Right lobe of liver (tissue), 6 donors: Measurements from ENCODE around the gene ZNF784. TPM values are rescaled to one million over a fixed set of nuclear protein-coding genes. Genes with fewer than 3 reads are reported as not detected.

Source experiments
- ATAC-seq, 4 donors: fragments of 200-7000 bp; cut with Tn5 transposase; one replicate each; pipeline ENCODE4 v1.9.1; 2020; ENCODE audit warnings: mild to moderate bottlenecking in 4 of 4, moderate library complexity in 4 of 4
- DNase-seq, 3 donors: peaks; one replicate each; pipeline ENCODE4 v3.0.0-alpha.2; 2020
- H3K27ac ChIP-seq, 3 donors: fragments of 200-600 bp; one replicate each; pipeline ENCODE4 v1.8.0; 2022
- H3K27me3 ChIP-seq, 2 donors: fragments of 200-600 bp; one replicate each; pipeline ENCODE4 v1.8.0; 2022
- H3K36me3 ChIP-seq, 4 donors: fragments of 200-600 bp; sonication (generic) in 1 of 4; one replicate each; pipeline versions ENCODE4 v1.5.1 to v1.8.0; 2017 to 2022; ENCODE audit warnings: control low read depth in 1 of 4
- H3K4me1 ChIP-seq, 4 donors: fragments of 200-600 bp; sonication (generic) in 1 of 4; one replicate each; pipeline versions ENCODE4 v1.5.1 to v1.8.0; 2017 to 2022; ENCODE audit warnings: control low read depth in 1 of 4
- H3K4me3 ChIP-seq, 3 donors: fragments of 200-600 bp; one replicate each; pipeline ENCODE4 v1.8.0; 2022
- H3K9me3 ChIP-seq, 4 donors: fragments of 200-600 bp; sonication (generic) in 1 of 4; one replicate each; pipeline versions ENCODE4 v1.5.1 to v1.8.0; 2017 to 2022; ENCODE audit warnings: control low read depth in 1 of 4
- POLR2A ChIP-seq: fragments of 450-650 bp; IDR thresholded peaks from one replicate; pipeline ENCODE4 v1.6.1; 2017; ENCODE audit warnings: antibody characterized with exemption, mild to moderate bottlenecking
- WGBS: methylation state at CpG from one replicate; pipeline ENCODE4 v1.1.6; 2018; ENCODE audit warnings: low coverage, low lambda C conversion rate; ENCODE audit not compliant: insufficient coverage; ENCODE audit errors: missing lambda C conversion rate; 5-methylcytosine and 5-hydroxymethylcytosine counted together
- intact Hi-C, 2 donors: fragments of 100-400 bp; cut with DNase I; formaldehyde crosslinking; loops; one replicate each; pipeline versions ENCODE4 v1.11.2 to v1.14.1; 2022
- total RNA-seq, 6 experiments: library from RNA; depleted of rRNA in 2 of 6; stranded (reverse); fragments of >200 nt in 2 of 6; fragmentation: NEBNext Ultra II Directional in 3 of 6; extraction: Animal tissue kit (Norgen Biotek cat#: 25700) in 3 of 6; gene quantifications; one replicate each; pipeline versions ENCODE4 v1.1.0 to v1.2.4, GENCODE V29; 2016 to 2023
- TF ChIP-seq, protein P1 (sequence below), 4 donors: fragments of 200-600 bp in 3 of 4; fragments of 450-650 bp in 1 of 4; IDR thresholded peaks; one replicate each; pipeline versions ENCODE4 v1.5.1 to v1.8.0; 2016 to 2022; ENCODE audit warnings: antibody characterized with exemption in 4 of 4, mild to moderate bottlenecking in 2 of 4
- donor health status: DM: no; HTN: yes; CAD: no.
- donor health status: DM: no; HTN: no; CAD: no.
- donor health status: DM: no; HTN: no; CAD: no.
- donor health status: DM: no; HTN: yes; CAD: no.
- donor health status: DM: no; HTN: yes; CAD: no.

The ZNF784 gene
- total RNA-seq, 6 experiments from 2014 or later = 2.9 to 5.5 (median 4.1) TPM

DNA sequence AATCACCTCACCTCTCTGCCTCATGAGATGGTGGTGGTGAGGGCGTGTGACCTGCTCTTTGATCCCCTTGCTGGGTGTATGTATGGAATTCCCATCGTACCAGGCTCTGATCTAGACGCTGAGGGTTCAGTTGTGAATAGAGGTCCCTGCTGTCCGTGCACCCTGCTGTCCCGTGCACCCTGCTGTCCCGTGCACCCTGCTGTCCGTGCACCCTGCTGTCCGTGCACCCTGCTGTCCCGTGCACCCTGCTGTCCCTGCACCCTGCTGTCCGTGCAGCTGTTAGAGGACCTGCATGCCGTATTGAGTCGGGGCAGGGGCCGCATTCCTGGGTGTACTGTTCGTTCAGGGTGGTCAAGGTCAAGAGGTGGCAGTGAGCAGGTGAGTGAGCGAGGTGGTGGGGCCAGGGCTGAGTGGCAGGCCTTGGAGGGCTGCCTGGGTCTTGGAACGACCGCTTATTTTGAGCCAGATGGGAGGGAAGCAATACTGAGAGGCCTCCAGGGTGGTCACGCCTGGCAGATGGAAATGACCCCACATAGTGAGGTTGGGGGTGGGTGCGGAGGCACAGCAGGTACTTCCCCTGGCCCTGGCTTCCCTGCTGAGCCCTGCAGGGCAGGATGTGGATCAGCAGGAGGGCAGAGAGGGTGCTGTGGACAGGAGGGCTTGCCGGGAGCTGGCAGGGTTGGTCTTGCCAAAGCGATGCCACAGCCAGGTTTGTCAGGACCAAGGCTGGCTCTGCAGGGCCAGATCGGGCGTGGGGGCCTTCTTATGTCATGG is 46.1 kb upstream of the ZNF784 start:
- intact Hi-C loops = no loop called here
- peaks cover 10 to 62% (median 25%) of the 10 kb centered on the region in 4 donors for H3K36me3 ChIP-seq
- WGBS = 69% methylated on average over 11 of the region's 23 CpGs

DNA sequence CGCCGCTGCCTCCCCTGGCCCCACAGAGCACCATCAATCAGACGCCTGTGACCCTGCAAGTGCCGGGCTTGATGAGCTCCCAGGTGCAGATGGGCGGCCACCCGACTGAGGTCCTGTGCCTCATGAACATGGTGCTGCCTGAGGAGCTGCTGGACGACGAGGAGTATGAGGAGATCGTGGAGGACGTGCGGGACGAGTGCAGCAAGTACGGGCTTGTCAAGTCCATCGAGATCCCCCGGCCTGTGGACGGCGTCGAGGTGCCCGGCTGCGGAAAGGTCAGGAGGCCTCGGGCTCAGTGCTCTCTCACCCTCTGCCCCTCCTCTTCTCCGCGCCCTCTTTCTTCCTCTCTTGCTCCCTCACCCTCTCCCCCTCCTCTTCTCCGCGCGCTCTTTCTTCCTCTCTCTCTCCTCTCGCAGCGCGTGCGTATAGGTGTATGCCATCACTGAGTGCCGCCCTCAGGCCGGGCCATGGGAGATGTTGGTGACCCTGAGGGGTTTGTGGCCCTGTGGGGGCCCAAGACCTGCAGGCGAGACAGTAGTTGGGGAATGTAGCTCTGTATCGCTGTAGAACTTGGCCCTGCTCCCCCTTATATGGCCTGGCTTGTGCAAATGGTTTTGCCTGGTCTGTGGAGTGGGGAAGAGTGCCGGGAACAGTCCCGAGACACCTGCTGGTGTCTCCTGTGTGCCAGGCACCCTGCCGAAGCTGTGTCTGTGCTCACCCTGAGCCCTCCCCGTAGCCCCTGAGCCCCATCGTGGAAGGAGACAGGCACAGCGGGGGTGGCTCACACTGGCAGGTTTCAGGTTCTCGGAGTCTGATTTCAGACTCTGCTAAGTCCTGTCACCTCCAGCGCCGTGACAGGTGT is 45.3 kb upstream of the ZNF784 start:
- no peaks in the 10 kb centered on the region for H3K9me3 ChIP-seq
- intact Hi-C loops = no loop called here
- no peak for ATAC-seq
- 88% methylated on average over 10 of the region's 43 CpGs for WGBS
- H3K27me3 ChIP-seq = no peaks in the 10 kb centered on the region
- no peak overlapping the region for H3K27ac ChIP-seq
- TF ChIP-seq, protein P1, sequence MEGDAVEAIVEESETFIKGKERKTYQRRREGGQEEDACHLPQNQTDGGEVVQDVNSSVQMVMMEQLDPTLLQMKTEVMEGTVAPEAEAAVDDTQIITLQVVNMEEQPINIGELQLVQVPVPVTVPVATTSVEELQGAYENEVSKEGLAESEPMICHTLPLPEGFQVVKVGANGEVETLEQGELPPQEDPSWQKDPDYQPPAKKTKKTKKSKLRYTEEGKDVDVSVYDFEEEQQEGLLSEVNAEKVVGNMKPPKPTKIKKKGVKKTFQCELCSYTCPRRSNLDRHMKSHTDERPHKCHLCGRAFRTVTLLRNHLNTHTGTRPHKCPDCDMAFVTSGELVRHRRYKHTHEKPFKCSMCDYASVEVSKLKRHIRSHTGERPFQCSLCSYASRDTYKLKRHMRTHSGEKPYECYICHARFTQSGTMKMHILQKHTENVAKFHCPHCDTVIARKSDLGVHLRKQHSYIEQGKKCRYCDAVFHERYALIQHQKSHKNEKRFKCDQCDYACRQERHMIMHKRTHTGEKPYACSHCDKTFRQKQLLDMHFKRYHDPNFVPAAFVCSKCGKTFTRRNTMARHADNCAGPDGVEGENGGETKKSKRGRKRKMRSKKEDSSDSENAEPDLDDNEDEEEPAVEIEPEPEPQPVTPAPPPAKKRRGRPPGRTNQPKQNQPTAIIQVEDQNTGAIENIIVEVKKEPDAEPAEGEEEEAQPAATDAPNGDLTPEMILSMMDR (IDR thresholded peaks at IDR 0.05) = no peak
- TF ChIP-seq POLR2A = no peak
- no peak for DNase-seq
- H3K36me3 ChIP-seq = peaks cover 10 to 68% (median 25%) of the 10 kb centered on the region in 4 donors
- peaks cover 0 to 5% (median 2%) of the 10 kb centered on the region in 4 donors for H3K4me1 ChIP-seq
- no peak overlapping the region for H3K4me3 ChIP-seq

More for the DNA sequence above, 46.1 kb upstream of the ZNF784 start:
- no peak for ATAC-seq
- no peaks in the 10 kb centered on the region for H3K27me3 ChIP-seq
- no peak overlapping the region for H3K4me3 ChIP-seq
- H3K27ac ChIP-seq = no peak overlapping the region
- no peak for TF ChIP-seq POLR2A
- TF ChIP-seq, protein P1 (IDR thresholded peaks at IDR 0.05) = no peak
- H3K9me3 ChIP-seq = no peaks in the 10 kb centered on the region
- DNase-seq = peak; percentile 64 to 81 (median 73)
- H3K4me1 ChIP-seq = peaks cover 0 to 6% (median 2%) of the 10 kb centered on the region in 4 donors

DNA sequence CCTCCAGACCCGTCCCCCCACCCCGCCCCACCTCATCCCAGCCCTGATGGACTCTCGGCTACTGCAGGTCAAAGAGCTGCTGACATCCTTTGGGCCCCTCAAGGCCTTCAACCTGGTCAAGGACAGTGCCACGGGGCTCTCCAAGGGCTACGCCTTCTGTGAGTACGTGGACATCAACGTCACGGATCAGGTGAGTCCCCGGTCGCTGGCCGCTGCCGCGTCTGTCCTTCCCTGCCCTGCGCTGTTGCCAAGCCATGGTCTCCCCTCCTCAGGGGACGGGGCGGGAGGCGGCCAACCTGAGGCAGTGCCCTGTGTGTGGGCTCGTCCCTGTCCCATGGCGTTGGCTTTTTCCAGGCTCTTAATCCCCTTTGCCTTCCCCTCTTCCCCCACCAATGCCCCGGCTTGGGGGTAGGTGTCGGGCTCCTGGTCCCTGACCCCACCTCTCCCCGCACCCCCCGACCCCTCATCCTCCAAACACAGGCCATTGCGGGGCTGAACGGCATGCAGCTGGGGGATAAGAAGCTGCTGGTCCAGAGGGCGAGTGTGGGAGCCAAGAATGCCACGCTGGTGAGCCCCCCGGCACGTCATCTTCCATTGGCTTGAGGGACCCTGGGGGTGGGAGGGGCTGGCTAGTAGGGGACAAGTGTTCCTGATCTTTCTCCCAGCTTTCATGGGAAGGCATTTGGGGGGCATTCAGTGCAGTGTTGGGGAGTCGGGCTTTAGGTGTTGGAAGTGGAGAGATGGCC is 44.4 kb upstream of the ZNF784 start:
- Histone ChIP-seq H3K27me3 (no peaks in the 10 kb centered on the region), H3K27ac (no peak overlapping the region), H3K9me3 (no peaks in the 10 kb centered on the region), H3K4me3 (no peak overlapping the region), H3K36me3 (peaks cover 14 to 76% (median 29%) of the 10 kb centered on the region in 4 donors), H3K4me1 (no peaks in the 10 kb centered on the region)
- intact Hi-C loops = no loop called here
- WGBS = 85% methylated on average over 4 of the region's 30 CpGs
- no peak for ATAC-seq
- TF ChIP-seq POLR2A = no peak
- TF ChIP-seq, protein P1 (IDR thresholded peaks at IDR 0.05) = no peak
- no peak for DNase-seq

DNA sequence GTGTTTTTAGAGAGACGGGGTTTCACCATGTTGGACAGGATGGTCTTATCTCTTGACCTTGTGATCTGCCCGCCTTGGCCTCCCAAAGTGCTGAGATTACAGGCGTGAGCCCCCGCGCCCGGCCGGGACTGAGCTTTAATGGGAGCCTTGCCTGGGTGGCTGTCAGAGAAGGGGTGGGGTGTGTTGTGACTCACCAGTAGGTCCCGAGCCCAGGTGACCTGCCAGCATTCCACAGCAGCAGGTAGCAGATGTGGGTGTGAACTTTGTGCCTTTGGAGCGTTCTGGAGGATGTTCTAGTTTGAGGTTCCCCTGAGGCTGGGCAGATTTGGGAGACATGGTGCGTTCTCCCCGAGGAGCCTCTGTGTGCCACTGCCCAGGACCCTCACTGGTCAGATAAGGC is 43.6 kb upstream of the ZNF784 start:
- H3K27ac ChIP-seq = no peak overlapping the region
- H3K4me1 ChIP-seq = no peaks in the 10 kb centered on the region
- TF ChIP-seq, protein P1 (IDR thresholded peaks at IDR 0.05) = no peak
- TF ChIP-seq POLR2A = no peak
- intact Hi-C loops = no loop called here
- H3K4me3 ChIP-seq = no peak overlapping the region
- WGBS = no CpG with 5 or more reads among the region's 11 CpGs
- H3K36me3 ChIP-seq = peaks cover 17 to 80% (median 33%) of the 10 kb centered on the region in 4 donors
- H3K9me3 ChIP-seq = no peaks in the 10 kb centered on the region
- ATAC-seq (peak in 1 of 4 donors; percentile 39), DNase-seq (no peak)
- H3K27me3 ChIP-seq = no peaks in the 10 kb centered on the region
